GM21381 (cell line): ENCODE measurements around the gene ARMC9.
"Not testable (repeated sequence)": the region's sequence is repeated elsewhere in the genome, so short reads cannot be mapped to it uniquely, and the experiment has no call there.

ENCODE experiments used
- ATAC-seq: cut with Tn5 transposase; IDR thresholded peaks from one replicate; pipeline ENCODE4 v1.9.1; 2021; ENCODE audit warnings: mild to moderate bottlenecking, moderate library complexity; ENCODE audit not compliant: unreplicated experiment

The ARMC9 gene

GRCh38 chr2:231239751-231240150 lies 41.3 kb downstream of the ARMC9 start:
- ATAC-seq: no peak

DNA sequence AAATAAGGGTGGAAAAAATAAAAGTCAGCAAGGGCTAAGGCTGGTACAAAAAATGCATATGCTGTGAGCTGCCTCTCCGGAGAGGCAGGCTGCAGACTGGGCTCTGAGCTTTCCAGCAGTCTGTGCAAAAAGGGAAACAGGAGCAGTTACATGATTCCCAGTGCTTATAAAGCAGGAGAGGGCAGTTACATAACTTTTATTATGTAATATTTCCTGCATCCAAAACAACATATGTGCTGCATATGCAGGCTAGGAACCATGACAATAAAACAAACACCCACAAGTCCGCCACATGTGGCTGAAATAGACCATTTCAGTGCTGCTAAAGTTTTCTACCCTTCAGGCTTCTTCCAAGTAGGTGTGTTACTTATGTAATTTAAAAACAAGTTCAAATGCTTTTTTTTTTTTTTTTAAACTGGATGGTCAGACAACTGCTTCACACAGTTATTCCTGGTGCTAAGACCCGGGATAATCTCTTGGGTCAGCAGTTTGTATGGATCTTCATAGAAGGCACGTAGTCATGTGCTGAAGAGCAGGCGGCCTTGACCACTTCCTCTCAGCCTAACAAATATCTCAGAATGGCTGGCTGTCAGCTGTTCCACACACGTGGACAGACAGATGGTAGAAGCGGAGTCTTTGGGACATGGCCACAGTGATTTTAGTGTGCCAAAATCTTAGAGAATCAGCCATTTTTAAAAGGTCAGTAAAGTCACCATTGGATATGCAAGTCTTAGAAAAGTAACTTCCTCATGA lies 43.5 kb downstream of the ARMC9 start:
- ATAC-seq: no peak

- no peak for ATAC-seq
Measured at GRCh38 chr2:231243866-231244265, 45.4 kb downstream of the ARMC9 start.

GRCh38 chr2:231244382-231245248 lies 46.2 kb downstream of the ARMC9 start:
- ATAC-seq: no peak

DNA sequence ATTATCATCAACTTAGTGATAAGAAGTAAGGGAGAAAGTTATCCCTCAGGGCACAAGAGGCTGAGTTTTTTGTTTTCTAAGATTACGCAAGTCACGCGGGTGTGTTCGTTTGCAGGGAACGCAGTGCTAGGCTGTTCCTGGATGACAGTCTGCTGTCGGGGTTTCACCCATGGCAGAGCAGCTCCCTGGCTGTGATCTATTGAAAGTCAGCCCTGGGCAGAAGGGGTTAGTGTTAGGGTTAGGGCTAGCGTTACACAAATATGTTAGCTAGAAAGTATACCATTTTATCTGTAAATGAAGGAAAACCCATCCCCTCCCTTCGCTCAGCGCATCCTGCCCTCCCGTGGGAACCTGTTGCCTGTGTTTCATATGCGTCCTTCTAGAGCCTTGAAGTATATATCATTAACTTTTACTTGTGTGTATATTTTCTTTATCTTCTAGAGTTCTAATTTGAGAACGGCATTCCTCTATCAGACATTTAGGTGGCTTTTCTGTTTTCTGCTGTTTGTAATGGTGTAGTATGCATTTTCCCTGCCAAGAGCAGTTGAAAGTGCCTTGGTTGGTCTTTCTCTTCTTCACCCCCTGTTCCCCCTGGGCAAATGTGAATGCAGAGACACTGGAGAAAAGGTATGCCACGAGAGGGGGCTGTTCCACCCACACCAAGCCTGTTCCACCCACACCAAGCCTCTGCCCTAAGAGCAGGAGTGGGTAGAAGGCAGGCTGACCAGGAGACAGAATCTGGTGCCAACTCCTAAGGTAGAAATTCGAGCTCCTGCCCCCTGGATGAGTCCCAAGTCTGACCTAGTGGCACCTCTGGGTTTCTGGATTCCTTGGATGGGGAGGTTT lies 47.0 kb downstream of the ARMC9 start:
- ATAC-seq: no peak

GRCh38 chr2:231246171-231246842 lies 47.9 kb downstream of the ARMC9 start:
- no peak for ATAC-seq

DNA sequence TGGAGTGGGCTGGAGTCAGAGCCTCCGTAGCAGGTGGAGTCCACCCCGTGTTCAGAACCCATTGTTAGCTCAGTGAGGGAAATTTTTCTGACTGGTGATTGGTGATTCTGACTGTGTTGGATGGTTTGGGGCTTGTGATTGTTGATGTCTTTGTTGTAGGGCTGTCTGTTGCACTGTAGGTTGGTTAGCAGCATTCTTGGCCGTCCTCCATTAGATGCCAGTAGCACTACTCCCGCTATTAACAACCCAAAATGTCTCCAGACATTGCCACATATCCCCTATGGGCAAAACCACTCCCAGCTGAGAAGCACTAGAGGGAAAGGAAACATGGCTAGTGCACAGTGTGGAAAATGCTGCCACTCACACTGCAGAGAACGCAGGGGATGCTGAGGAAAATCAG lies 51.7 kb downstream of the ARMC9 start:
- no peak for ATAC-seq

GRCh38 chr2:231250698-231251097 lies 52.3 kb downstream of the ARMC9 start:
- no peak for ATAC-seq

DNA sequence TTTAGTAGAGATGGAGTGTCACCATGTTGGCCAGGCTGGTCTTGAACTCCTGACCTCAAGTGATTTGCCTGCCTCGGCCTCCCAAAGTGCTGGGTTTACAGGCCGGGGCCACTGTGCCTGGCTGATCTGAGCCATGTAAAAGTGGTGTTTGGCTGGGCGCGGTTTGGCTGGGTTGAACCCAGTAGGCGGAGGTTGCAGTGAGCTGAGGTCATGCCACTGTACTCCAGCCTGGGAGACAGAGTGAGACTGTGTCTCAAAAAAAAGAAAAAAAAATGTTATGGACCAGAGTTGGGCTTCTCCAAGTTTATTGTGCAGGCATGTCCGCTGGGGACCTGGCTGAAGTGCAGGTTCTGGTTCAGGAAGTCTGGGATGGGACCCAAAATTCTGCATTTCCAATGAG lies 54.9 kb downstream of the ARMC9 start:
- ATAC-seq: not testable (repeated sequence)

DNA sequence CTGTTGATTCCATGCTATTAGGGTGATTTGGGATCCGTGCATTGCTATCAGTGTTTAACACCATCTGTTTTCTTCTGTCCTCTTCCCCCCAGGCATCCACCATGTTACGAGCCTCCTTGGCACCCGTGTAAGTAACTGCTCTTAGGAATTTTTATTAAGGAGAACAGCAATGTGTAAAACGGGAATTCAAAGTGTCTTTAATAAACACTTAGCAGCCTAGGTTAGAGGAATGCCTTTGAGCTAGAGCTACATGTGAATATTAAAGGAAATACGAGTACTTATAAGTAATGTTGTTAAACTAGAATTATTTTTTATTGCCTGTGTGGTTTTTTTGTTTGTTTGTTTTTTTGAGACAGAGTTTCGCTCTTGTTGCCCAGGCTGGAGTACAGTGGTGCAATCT lies 58.1 kb downstream of the ARMC9 start:
- no peak for ATAC-seq

- no peak for ATAC-seq
Measured at GRCh38 chr2:231257763-231258162, 59.3 kb downstream of the ARMC9 start.

GRCh38 chr2:231258701-231259100 lies 60.3 kb downstream of the ARMC9 start:
- ATAC-seq: no peak

GRCh38 chr2:231259104-231259503 lies 60.7 kb downstream of the ARMC9 start:
- no peak for ATAC-seq

- ATAC-seq: no peak
Measured at GRCh38 chr2:231260442-231261208, 62.2 kb downstream of the ARMC9 start.

DNA sequence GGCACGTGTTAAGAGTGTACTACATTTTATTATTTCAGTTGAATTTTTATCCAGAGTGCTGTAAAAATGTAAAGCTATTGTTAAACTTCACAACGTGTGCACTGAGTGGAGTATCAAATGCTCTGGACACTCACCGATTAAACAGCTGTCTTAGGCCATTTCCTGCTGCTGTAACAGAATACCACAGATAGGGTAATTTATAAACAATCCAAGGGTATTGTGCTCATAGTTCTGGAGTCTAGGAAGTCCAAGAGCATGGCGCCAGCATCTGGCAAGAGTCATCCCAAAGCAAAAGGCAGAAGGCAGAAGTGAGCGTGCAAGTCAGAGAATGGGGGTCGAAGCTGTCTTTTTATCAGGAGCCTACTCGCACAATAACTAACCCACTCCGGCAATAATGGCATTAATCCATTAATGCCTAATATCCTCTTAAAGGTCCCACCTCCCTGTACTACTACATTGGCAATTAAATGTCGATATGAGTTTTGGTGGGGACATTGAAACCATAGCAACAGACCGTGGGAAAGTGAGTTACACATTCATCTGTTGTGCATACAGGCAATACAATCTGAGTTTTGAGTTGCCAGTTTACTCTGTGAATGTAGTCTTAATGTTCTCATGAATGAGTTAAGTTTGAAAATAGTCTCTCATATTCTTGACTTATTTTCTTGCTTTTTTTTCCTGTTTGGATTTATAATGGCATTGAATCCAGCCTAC lies 64.8 kb downstream of the ARMC9 start:
- ATAC-seq: no peak

GRCh38 chr2:231270221-231271114 lies 72.0 kb downstream of the ARMC9 start:
- no peak for ATAC-seq

DNA sequence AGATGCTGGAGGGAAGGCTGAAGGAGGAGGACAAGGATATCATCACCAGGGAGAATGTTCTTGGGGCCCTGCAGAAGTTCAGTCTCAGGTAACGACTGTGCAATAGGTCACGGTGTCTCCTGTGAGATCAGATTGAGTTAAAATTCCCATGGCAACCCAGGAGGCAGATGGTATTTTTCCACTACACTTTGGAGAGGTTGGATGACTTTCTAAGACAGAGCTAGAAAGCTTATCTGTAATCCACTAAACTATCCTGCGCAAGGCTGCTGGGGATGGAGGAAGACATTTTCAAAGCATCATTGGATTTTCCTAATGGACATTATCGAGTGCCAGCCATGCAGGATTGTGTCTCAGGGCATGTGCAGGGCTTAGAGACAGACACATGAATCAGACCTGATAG lies 74.6 kb downstream of the ARMC9 start:
- no peak for ATAC-seq

- ATAC-seq: no peak
Measured at GRCh38 chr2:231276987-231277386, 78.6 kb downstream of the ARMC9 start.
